ENCODE data around the gene PPM1N. TPM values are rescaled to one million over a fixed set of nuclear protein-coding genes. Genes with fewer than 3 reads are reported as not detected.
A peak's percentile ranks its signal among the peaks of the same experiment; 100 is the strongest.

Gene PPM1N
- total and polyA plus RNA-seq, 11 donors = 0.23 to 2.7 (median 0.65) TPM; not detected in 5

GRCh38 chr19:45542234-45542668, 44.0 kb downstream of the PPM1N start:
- no peak overlapping the region for H3K27ac ChIP-seq
- 78 to 86% (median 82%) methylated on average over 7 of the region's 7 CpGs for WGBS, 4 donors

GRCh38 chr19:45547211-45547770, 49.0 kb downstream of the PPM1N start:
- no peaks in the 10 kb centered on the region for H3K27me3 ChIP-seq
- intact Hi-C loops (cut with DNase I) = no loop called here
- no peak overlapping the region for H3K4me3 ChIP-seq
- no peaks in the 10 kb centered on the region for H3K9me3 ChIP-seq
- 90 to 94% (median 92%) methylated on average over 10 of the region's 10 CpGs for WGBS, 4 donors
- H3K36me3 ChIP-seq = no peaks in the 10 kb centered on the region
- H3K27ac ChIP-seq = no peak overlapping the region
- ATAC-seq (no peak), DNase-seq (no peak)
- no peak for TF ChIP-seq CTCF (IDR thresholded peaks at IDR 0.05)
- TF ChIP-seq POLR2A (IDR thresholded peaks at IDR 0.05) = no peak
- H3K4me1 ChIP-seq = peaks cover 0 to 7% (median 0%) of the 10 kb centered on the region in 12 donors

More at GRCh38 chr19:45542234-45542668, 44.0 kb downstream of the PPM1N start:
- intact Hi-C loops (cut with DNase I) = no loop called here
- TF ChIP-seq CTCF (IDR thresholded peaks at IDR 0.05) (no peak), POLR2A (IDR thresholded peaks at IDR 0.05) (no peak)
- Histone ChIP-seq H3K9me3 (peaks cover 0 to 8% (median 0%) of the 10 kb centered on the region in 12 donors), H3K4me3 (no peak overlapping the region), H3K27me3 (no peaks in the 10 kb centered on the region), H3K4me1 (peaks cover 0 to 7% (median 0%) of the 10 kb centered on the region in 12 donors), H3K36me3 (no peaks in the 10 kb centered on the region)
- ATAC-seq = no peak
- no peak for DNase-seq

- intact Hi-C loops (cut with DNase I) = no loop called here
- H3K4me3 ChIP-seq = no peak overlapping the region
- 81 to 89% (median 85%) methylated on average over 9 of the region's 9 CpGs for WGBS, 4 donors
- H3K9me3 ChIP-seq = no peaks in the 10 kb centered on the region
- ATAC-seq (peak in 3 of 4 donors; percentile 73 to 77 (median 75)), DNase-seq (peak in 1 of 5 donors; percentile 63)
- H3K4me1 ChIP-seq = peaks cover 0 to 7% (median 0%) of the 10 kb centered on the region in 12 donors
- peak overlapping the region in 1 of 12 donors; percentile 39 for H3K27ac ChIP-seq
- peaks cover 0 to 7% (median 4%) of the 10 kb centered on the region in 9 donors for H3K36me3 ChIP-seq
- H3K27me3 ChIP-seq = no peaks in the 10 kb centered on the region
- no peak for TF ChIP-seq CTCF (IDR thresholded peaks at IDR 0.05)
- TF ChIP-seq POLR2A (IDR thresholded peaks at IDR 0.05) = no peak
Observed at GRCh38 chr19:45547965-45548609, 49.8 kb downstream of the PPM1N start.

Other genes with a start within 250 kb of the PPM1N start
- gene MARK4, start 247.2 kb upstream of the PPM1N start, total RNA-seq = 10 to 100 TPM; 25.5 to 46.9 (median 32.8) TPM
- 10 to 100 TPM; 18.0 to 28.5 TPM for gene MARK4, start 247.2 kb upstream of the PPM1N start, polyA plus RNA-seq
- gene CKM, start 175.6 kb upstream of the PPM1N start, total RNA-seq = over 10,000 TPM in 1 of 9 donors, 1,000 to 10,000 TPM in 8; 1,947 to 11,128 (median 3,786) TPM
- 1,000 to 10,000 TPM; 1,885 to 6,019 TPM for gene CKM, start 175.6 kb upstream of the PPM1N start, polyA plus RNA-seq
- gene KLC3, start 157.7 kb upstream of the PPM1N start, total RNA-seq = under 1 TPM in 4 of 9 donors, not detected in 5; 0.12 to 0.69 (median 0.30) TPM
- under 1 TPM in 1 of 2 donors, not detected in 1; 0.32 TPM for gene KLC3, start 157.7 kb upstream of the PPM1N start, polyA plus RNA-seq
- gene ERCC2, start 127.9 kb upstream of the PPM1N start, total RNA-seq = 10 to 100 TPM in 8 of 9 donors, 1 to 10 TPM in 1; 9.8 to 24.1 (median 13.9) TPM
- 1 to 10 TPM; 5.8 to 8.4 TPM for gene ERCC2, start 127.9 kb upstream of the PPM1N start, polyA plus RNA-seq
- gene PPP1R13L, start 93.4 kb upstream of the PPM1N start, total RNA-seq = 100 to 1,000 TPM in 7 of 9 donors, 10 to 100 TPM in 2; 92.3 to 400 (median 139) TPM
- gene PPP1R13L, start 93.4 kb upstream of the PPM1N start, polyA plus RNA-seq = 100 to 1,000 TPM; 102 to 174 TPM
- gene POLR1G, start 91.8 kb upstream of the PPM1N start, total RNA-seq = 10 to 100 TPM in 1 of 9 donors, 1 to 10 TPM in 8; 4.4 to 10.6 (median 6.9) TPM
- 1 to 10 TPM; 6.7 to 8.5 TPM for gene POLR1G, start 91.8 kb upstream of the PPM1N start, polyA plus RNA-seq
- gene ERCC1, start 74.5 kb upstream of the PPM1N start, total RNA-seq = 100 to 1,000 TPM; 104 to 156 (median 121) TPM
- gene ERCC1, start 74.5 kb upstream of the PPM1N start, polyA plus RNA-seq = 100 to 1,000 TPM; 120 to 294 TPM
- gene FOSB, start 30.4 kb upstream of the PPM1N start, total RNA-seq = 100 to 1,000 TPM in 1 of 9 donors, 10 to 100 TPM in 1, 1 to 10 TPM in 4, under 1 TPM in 3; 0.23 to 107 (median 1.1) TPM
- 1 to 10 TPM; 1.4 to 8.0 TPM for gene FOSB, start 30.4 kb upstream of the PPM1N start, polyA plus RNA-seq
- gene RTN2, start 1.4 kb upstream of the PPM1N start, total RNA-seq = 10 to 100 TPM; 12.9 to 33.0 (median 26.9) TPM
- 10 to 100 TPM; 12.1 to 14.2 TPM for gene RTN2, start 1.4 kb upstream of the PPM1N start, polyA plus RNA-seq
- 100 to 1,000 TPM in 1 of 9 donors, 10 to 100 TPM in 8; 31.2 to 106 (median 46.8) TPM for gene VASP, start 9.0 kb downstream of the PPM1N start, total RNA-seq
- 10 to 100 TPM; 50.9 to 74.9 TPM for gene VASP, start 9.0 kb downstream of the PPM1N start, polyA plus RNA-seq
- gene OPA3, start 86.4 kb downstream of the PPM1N start, total RNA-seq = 10 to 100 TPM; 21.3 to 30.4 (median 22.5) TPM
- gene OPA3, start 86.4 kb downstream of the PPM1N start, polyA plus RNA-seq = 10 to 100 TPM; 13.1 to 22.3 TPM
- 10 to 100 TPM in 3 of 9 donors, 1 to 10 TPM in 6; 2.7 to 36.0 (median 4.3) TPM for gene GPR4, start 103.8 kb downstream of the PPM1N start, total RNA-seq
- 1 to 10 TPM; 5.1 to 6.9 TPM for gene GPR4, start 103.8 kb downstream of the PPM1N start, polyA plus RNA-seq
- 10 to 100 TPM; 22.4 to 50.2 (median 44.1) TPM for gene EML2, start 141.0 kb downstream of the PPM1N start, total RNA-seq
- gene EML2, start 141.0 kb downstream of the PPM1N start, polyA plus RNA-seq = 10 to 100 TPM; 19.0 to 23.2 TPM
- gene GIPR, start 169.8 kb downstream of the PPM1N start, total RNA-seq = 1 to 10 TPM in 7 of 9 donors, under 1 TPM in 2; 0.64 to 7.1 (median 4.8) TPM
- gene GIPR, start 169.8 kb downstream of the PPM1N start, polyA plus RNA-seq = 1 to 10 TPM; 1.9 to 8.1 TPM
- 100 to 1,000 TPM; 149 to 343 (median 248) TPM for gene SNRPD2, start 193.5 kb downstream of the PPM1N start, total RNA-seq
- 100 to 1,000 TPM; 318 to 343 TPM for gene SNRPD2, start 193.5 kb downstream of the PPM1N start, polyA plus RNA-seq
- gene QPCTL, start 194.2 kb downstream of the PPM1N start, total RNA-seq = 1 to 10 TPM; 1.5 to 5.5 (median 2.8) TPM
- gene QPCTL, start 194.2 kb downstream of the PPM1N start, polyA plus RNA-seq = 1 to 10 TPM; 2.9 to 4.5 TPM
- gene FBXO46, start 232.5 kb downstream of the PPM1N start, total RNA-seq = 10 to 100 TPM in 6 of 9 donors, 1 to 10 TPM in 3; 9.1 to 17.8 (median 10.3) TPM
- 1 to 10 TPM; 7.2 TPM for gene FBXO46, start 232.5 kb downstream of the PPM1N start, polyA plus RNA-seq
- not detected for gene MEIOSIN, start 235.0 kb downstream of the PPM1N start, total RNA-seq
- gene MEIOSIN, start 235.0 kb downstream of the PPM1N start, polyA plus RNA-seq = not detected